ENCODE results near the gene DICER1.
"Not testable (repeated sequence)": the region's sequence is repeated elsewhere in the genome, so short reads cannot be mapped to it uniquely, and the experiment has no call there.

Gene DICER1

GRCh38 chr14:95184413-95184790, 27.1 kb upstream of the DICER1 start:
- peak overlapping the region; percentile 49 for H3K27ac ChIP-seq (ENCODE audit: low read length)
- H3K9ac ChIP-seq (ENCODE audit: low read length in 2 of 2): no peak overlapping the region
- H3K27me3 ChIP-seq (ENCODE audit: control insufficient read depth in 1 of 2, insufficient read depth in 2 of 2, low read length in 2 of 2): peaks cover 3 to 4% of the 10 kb centered on the region in 2 donors
- H3K36me3 ChIP-seq (ENCODE audit: control insufficient read depth in 2 of 2, insufficient read depth in 2 of 2, low read length in 2 of 2): peaks cover 2 to 4% of the 10 kb centered on the region in 2 donors
- no peak overlapping the region for H3K4me3 ChIP-seq (ENCODE audit: low read length in 2 of 2)
- peaks cover 3 to 4% of the 10 kb centered on the region in 2 donors for H3K9me3 ChIP-seq (ENCODE audit: control insufficient read depth in 2 of 2, low read length in 2 of 2)
- H3K4me1 ChIP-seq (ENCODE audit: control insufficient read depth, insufficient read depth, low read length): peaks cover 12% of the 10 kb centered on the region

DNA sequence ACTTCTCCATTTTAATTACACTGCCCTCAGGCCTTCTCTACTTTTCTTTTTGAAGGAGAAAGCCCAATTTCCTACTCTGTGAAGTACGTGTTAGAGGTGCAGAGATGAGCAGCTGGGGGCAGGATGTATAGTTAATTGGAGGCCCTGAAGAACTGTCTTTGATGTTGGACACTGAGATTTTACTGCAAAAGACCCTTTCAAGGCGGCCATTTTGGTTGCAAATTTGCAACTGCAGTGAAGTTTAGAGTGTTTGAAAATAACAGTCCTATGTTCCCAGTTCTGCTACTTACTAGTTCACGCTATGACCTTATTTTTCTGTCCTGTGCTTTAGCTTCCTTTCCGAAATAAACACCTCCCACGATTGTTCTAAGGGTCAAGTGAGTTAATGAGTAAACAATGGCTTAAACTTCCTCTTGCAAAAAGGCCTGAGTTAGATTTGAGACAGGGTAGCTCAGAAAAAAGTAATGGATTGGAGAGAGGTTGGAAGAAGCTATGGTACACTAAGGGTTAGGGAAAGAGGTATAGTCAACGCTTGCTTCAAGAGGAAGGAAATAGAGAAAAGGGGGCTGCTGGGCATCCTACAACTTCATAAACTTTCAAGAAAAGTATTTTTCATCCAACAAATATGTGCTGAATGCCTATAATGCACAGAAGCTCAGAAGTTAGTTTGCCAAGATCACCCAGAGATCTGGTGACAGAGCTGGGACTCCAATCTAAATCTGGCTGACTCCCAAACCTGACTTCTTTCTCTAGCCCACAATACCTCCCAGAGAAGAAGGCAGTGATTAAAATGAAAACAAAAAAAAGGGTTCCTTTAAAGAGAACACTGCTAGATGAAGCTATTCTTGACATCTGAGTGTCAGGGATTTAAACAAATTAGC, 26.4 kb upstream of the DICER1 start:
- H3K9me3 ChIP-seq (ENCODE audit: control insufficient read depth in 2 of 2, low read length in 2 of 2): peaks cover 3 to 4% of the 10 kb centered on the region in 2 donors
- H3K36me3 ChIP-seq (ENCODE audit: control insufficient read depth in 2 of 2, insufficient read depth in 2 of 2, low read length in 2 of 2): peaks cover 4 to 5% of the 10 kb centered on the region in 2 donors
- peaks cover 3 to 4% of the 10 kb centered on the region in 2 donors for H3K27me3 ChIP-seq (ENCODE audit: control insufficient read depth in 1 of 2, insufficient read depth in 2 of 2, low read length in 2 of 2)
- no peak overlapping the region for H3K9ac ChIP-seq (ENCODE audit: low read length in 2 of 2)
- peaks cover 12% of the 10 kb centered on the region for H3K4me1 ChIP-seq (ENCODE audit: control insufficient read depth, insufficient read depth, low read length)
- H3K4me3 ChIP-seq (ENCODE audit: low read length in 2 of 2): no peak overlapping the region
- peak overlapping the region; percentile 49 for H3K27ac ChIP-seq (ENCODE audit: low read length)

DNA sequence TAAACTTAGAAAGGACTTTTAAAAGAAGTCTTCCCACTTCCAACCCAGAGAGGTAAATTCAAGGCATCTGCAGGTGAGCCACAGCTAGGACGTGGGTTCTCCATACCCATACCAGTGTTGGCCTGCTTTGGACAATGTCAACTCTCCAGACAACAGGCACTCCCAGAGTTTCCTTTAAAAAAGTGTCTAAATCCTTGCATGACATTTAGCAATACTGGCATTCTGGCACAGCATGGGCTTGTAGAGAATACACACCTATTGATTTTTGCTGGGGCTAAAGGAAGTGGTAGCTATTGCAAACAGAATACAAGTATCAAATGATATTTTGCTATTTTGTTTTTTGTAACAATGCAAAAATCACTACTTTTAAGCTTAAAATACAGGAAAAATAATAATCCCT, 25.8 kb upstream of the DICER1 start:
- Histone ChIP-seq H3K4me3 (ENCODE audit: low read length in 2 of 2) (no peak overlapping the region), H3K9me3 (ENCODE audit: control insufficient read depth in 2 of 2, low read length in 2 of 2) (peaks cover 3 to 4% of the 10 kb centered on the region in 2 donors), H3K4me1 (ENCODE audit: control insufficient read depth, insufficient read depth, low read length) (peaks cover 12% of the 10 kb centered on the region), H3K9ac (ENCODE audit: low read length in 2 of 2) (no peak overlapping the region), H3K27me3 (ENCODE audit: control insufficient read depth in 1 of 2, insufficient read depth in 2 of 2, low read length in 2 of 2) (peaks cover 3 to 4% of the 10 kb centered on the region in 2 donors), H3K27ac (ENCODE audit: low read length) (no peak overlapping the region), H3K36me3 (ENCODE audit: control insufficient read depth in 2 of 2, insufficient read depth in 2 of 2, low read length in 2 of 2) (peaks cover 4 to 5% of the 10 kb centered on the region in 2 donors)

DNA sequence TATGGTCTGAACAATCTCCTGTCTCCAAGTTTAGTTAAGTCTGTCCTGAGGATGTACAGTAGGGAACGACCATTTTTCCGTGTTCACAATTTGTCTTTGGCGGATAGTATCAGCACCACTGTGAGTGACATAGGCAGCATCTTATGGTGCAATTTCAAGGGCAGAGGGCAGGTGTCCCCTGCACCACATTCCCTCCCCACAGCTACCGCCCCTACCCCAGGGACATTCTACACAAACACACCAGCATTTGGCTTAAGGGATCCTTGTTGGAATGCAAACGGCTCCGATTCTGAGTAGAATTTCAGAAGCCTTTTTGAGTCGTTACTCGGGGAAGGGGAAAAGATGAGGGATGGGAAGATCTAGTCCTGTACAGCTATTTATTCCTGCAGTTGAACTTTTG, 25.1 kb upstream of the DICER1 start:
- Histone ChIP-seq H3K4me1 (ENCODE audit: control insufficient read depth, insufficient read depth, low read length) (peaks cover 12% of the 10 kb centered on the region), H3K27me3 (ENCODE audit: control insufficient read depth in 1 of 2, insufficient read depth in 2 of 2, low read length in 2 of 2) (peaks cover 3 to 4% of the 10 kb centered on the region in 2 donors), H3K4me3 (ENCODE audit: low read length in 2 of 2) (no peak overlapping the region), H3K9ac (ENCODE audit: low read length in 2 of 2) (no peak overlapping the region), H3K9me3 (ENCODE audit: control insufficient read depth in 2 of 2, low read length in 2 of 2) (no peaks in the 10 kb centered on the region), H3K27ac (ENCODE audit: low read length) (no peak overlapping the region), H3K36me3 (ENCODE audit: control insufficient read depth in 2 of 2, insufficient read depth in 2 of 2, low read length in 2 of 2) (peaks cover 4 to 5% of the 10 kb centered on the region in 2 donors)

DNA sequence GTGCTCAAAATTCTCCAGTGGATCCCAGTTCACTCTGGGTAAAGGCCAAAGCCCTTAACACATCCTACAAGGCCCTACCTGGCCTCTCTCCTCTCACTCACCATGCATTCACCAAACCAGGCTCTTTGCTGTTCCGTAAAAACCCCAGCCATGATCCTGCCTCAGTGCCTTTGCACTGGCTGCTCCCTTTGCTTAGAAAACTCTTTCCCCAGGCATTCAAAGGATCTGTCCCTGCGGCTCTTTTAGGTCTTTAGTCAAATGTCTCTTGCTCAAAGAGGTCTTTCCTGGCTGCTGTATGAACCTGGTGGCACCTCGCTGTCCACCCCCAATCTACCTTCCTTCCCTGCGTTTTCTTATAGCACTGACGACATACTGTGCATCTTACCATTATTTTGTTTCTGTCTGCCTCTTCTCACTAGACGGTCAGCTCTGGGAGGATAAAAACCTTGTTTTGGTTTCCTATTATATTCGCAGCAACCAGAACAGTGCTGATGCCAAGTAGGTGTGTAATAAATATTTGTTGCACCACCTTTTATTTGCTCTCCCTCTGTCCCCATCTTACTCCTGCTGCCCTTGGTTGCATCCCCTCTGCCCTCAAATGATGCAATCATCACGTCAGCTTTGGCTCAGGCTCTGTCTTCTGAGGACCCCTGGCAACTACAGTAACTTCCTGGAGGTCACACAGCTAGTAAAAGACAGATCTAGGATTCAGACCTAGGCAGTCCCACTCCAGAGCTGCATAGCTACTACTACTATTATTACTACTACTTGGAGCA, 23.8 kb upstream of the DICER1 start:
- no peak overlapping the region for H3K27ac ChIP-seq (ENCODE audit: low read length)
- H3K27me3 ChIP-seq (ENCODE audit: control insufficient read depth in 1 of 2, insufficient read depth in 2 of 2, low read length in 2 of 2): peaks cover 3 to 4% of the 10 kb centered on the region in 2 donors
- peaks cover 4 to 5% of the 10 kb centered on the region in 2 donors for H3K36me3 ChIP-seq (ENCODE audit: control insufficient read depth in 2 of 2, insufficient read depth in 2 of 2, low read length in 2 of 2)
- H3K4me1 ChIP-seq (ENCODE audit: control insufficient read depth, insufficient read depth, low read length): peaks cover 12% of the 10 kb centered on the region
- H3K4me3 ChIP-seq (ENCODE audit: low read length in 2 of 2): no peak overlapping the region
- no peak overlapping the region for H3K9ac ChIP-seq (ENCODE audit: low read length in 2 of 2)
- no peaks in the 10 kb centered on the region for H3K9me3 ChIP-seq (ENCODE audit: control insufficient read depth in 2 of 2, low read length in 2 of 2)

DNA sequence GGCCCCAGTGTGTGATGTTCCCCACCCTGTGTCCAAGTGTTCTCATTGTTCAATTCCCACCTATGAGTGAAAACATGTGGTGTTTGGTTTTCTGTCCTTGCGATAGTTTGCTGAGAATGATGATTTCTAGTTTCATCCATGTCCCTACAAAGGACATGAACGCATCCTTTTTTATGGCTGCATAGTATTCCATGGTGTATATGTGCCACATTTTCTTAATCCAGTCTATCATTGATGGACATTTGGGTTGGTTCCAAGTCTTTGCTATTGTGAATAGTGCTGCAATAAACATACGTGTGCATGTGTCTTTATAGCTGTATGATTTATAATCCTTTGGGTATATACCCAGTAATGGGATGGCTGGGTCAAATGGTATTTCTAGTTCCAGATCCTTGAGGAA, 18.3 kb upstream of the DICER1 start:
- H3K4me3 ChIP-seq (ENCODE audit: low read length in 2 of 2): not testable (repeated sequence)

DNA sequence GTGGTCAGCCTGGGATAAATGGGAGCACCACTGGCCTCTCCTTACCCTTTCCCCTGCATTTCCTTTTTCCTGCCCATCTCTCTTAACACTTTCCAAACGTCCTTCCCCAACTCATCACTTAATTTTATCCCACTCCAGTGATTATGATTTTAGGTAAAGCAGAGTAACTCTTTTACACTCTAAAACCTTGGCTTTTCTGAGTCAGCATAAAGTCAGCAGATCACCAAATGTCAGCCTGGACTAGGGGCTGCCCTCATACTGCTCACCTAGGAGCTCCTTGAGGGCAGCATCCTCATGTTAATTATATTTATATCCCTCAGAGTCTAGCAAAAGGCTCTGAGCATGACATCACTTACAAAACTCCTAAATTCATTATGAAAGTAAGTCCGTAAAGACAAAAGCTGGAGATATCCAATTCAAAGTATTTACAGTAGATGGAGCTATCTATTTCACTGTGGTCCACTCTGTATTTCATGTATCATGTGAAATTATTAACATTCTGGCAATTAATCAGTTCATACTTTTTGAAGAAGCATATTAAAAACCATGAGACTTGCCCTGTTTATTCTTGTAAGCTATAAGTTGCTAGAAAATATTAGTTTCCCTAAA, 17.0 kb upstream of the DICER1 start:
- no peak overlapping the region for H3K4me3 ChIP-seq (ENCODE audit: low read length in 2 of 2)
- H3K9ac ChIP-seq (ENCODE audit: low read length in 2 of 2): no peak overlapping the region

More for the DNA sequence above, 18.3 kb upstream of the DICER1 start:
- H3K4me1 ChIP-seq (ENCODE audit: control insufficient read depth, insufficient read depth, low read length); H3K9ac ChIP-seq (ENCODE audit: low read length in 2 of 2); H3K27ac ChIP-seq (ENCODE audit: low read length); H3K9me3 ChIP-seq (ENCODE audit: control insufficient read depth in 2 of 2, low read length in 2 of 2); H3K36me3 ChIP-seq (ENCODE audit: control insufficient read depth in 2 of 2, insufficient read depth in 2 of 2, low read length in 2 of 2); H3K27me3 ChIP-seq (ENCODE audit: control insufficient read depth in 1 of 2, insufficient read depth in 2 of 2, low read length in 2 of 2): not testable (repeated sequence)

DNA sequence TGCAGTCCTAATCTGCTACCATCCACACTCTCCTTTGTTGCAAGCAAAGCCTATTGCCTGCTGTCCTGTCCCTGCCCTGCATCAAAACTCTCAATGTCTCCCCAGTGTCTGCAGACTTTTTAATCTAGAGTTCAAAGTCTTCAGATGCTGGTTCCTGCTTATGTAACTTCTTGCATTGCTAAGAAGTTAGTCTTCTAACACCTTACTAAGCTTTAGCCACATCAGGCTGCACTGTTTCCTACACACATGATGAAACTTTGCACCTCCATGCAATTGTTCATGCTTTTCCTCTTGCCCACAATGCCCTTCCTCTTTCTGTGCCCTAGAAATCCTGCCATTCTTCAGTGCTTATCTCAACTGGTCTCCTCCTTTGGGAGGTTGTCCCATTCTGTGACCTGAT, 16.2 kb upstream of the DICER1 start:
- H3K36me3 ChIP-seq (ENCODE audit: control insufficient read depth in 2 of 2, insufficient read depth in 2 of 2, low read length in 2 of 2): no peaks in the 10 kb centered on the region
- H3K27me3 ChIP-seq (ENCODE audit: control insufficient read depth in 1 of 2, insufficient read depth in 2 of 2, low read length in 2 of 2): no peaks in the 10 kb centered on the region
- H3K4me3 ChIP-seq (ENCODE audit: low read length in 2 of 2): no peak overlapping the region
- H3K27ac ChIP-seq (ENCODE audit: low read length): no peak overlapping the region
- H3K4me1 ChIP-seq (ENCODE audit: control insufficient read depth, insufficient read depth, low read length): no peaks in the 10 kb centered on the region
- H3K9ac ChIP-seq (ENCODE audit: low read length in 2 of 2): no peak overlapping the region
- H3K9me3 ChIP-seq (ENCODE audit: control insufficient read depth in 2 of 2, low read length in 2 of 2): no peaks in the 10 kb centered on the region

More for the DNA sequence above, 17.0 kb upstream of the DICER1 start:
- no peaks in the 10 kb centered on the region for H3K4me1 ChIP-seq (ENCODE audit: control insufficient read depth, insufficient read depth, low read length)
- no peak overlapping the region for H3K27ac ChIP-seq (ENCODE audit: low read length)
- H3K36me3 ChIP-seq (ENCODE audit: control insufficient read depth in 2 of 2, insufficient read depth in 2 of 2, low read length in 2 of 2): peaks cover 0 to under 1% of the 10 kb centered on the region in 2 donors
- no peaks in the 10 kb centered on the region for H3K9me3 ChIP-seq (ENCODE audit: control insufficient read depth in 2 of 2, low read length in 2 of 2)
- no peaks in the 10 kb centered on the region for H3K27me3 ChIP-seq (ENCODE audit: control insufficient read depth in 1 of 2, insufficient read depth in 2 of 2, low read length in 2 of 2)

DNA sequence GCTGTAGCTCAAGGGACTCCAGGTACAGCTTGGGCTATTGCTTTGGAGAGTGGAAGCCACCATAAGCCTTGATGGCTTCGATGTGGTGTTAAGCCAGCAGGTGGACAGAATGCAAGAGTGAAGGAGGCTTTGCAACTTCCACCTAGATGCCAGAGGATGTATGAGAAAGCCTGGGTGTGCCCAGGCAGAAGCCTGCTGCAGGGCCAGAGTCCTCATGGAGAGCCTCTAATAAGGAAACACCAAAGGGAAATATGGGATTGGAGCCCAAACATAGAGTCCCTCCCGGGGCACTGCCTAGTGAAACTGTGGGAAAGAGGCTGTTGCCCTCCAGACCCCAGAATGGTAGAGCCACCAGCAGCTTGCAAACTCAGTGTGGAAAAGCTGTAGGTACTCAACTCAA, 9.8 kb upstream of the DICER1 start:
- no peak overlapping the region for H3K27ac ChIP-seq (ENCODE audit: low read length)

DNA sequence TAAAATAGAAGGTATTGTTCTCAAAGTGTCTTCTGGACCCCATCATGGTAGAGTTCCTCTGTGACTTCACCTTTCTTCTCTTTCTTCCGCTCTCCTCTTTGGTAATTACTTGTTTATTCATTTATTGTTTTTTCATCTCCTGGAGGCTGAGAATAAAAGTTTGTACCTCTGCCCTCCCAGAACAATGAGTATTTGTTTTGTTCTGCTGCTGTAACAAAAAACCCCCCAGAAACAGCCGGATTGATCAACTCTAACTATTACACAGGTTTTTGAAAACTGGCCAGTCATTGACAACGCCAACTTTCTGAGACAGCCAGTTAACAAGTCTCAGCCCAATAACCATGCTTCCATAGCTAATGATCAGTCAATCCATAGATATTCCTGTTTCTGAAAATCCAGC, 8.2 kb upstream of the DICER1 start:
- Histone ChIP-seq H3K9me3 (ENCODE audit: control insufficient read depth in 2 of 2, low read length in 2 of 2) (no peaks in the 10 kb centered on the region), H3K27me3 (ENCODE audit: control insufficient read depth in 1 of 2, insufficient read depth in 2 of 2, low read length in 2 of 2) (no peaks in the 10 kb centered on the region)

More for the DNA sequence above, 9.8 kb upstream of the DICER1 start:
- no peak overlapping the region for H3K9ac ChIP-seq (ENCODE audit: low read length in 2 of 2)
- H3K27me3 ChIP-seq (ENCODE audit: control insufficient read depth in 1 of 2, insufficient read depth in 2 of 2, low read length in 2 of 2): no peaks in the 10 kb centered on the region
- H3K4me1 ChIP-seq (ENCODE audit: control insufficient read depth, insufficient read depth, low read length): no peaks in the 10 kb centered on the region
- no peaks in the 10 kb centered on the region for H3K9me3 ChIP-seq (ENCODE audit: control insufficient read depth in 2 of 2, low read length in 2 of 2)
- no peaks in the 10 kb centered on the region for H3K36me3 ChIP-seq (ENCODE audit: control insufficient read depth in 2 of 2, insufficient read depth in 2 of 2, low read length in 2 of 2)
- no peak overlapping the region for H3K4me3 ChIP-seq (ENCODE audit: low read length in 2 of 2)

More for the DNA sequence above, 8.2 kb upstream of the DICER1 start:
- Histone ChIP-seq H3K9ac (ENCODE audit: low read length in 2 of 2) (no peak overlapping the region), H3K27ac (ENCODE audit: low read length) (no peak overlapping the region), H3K4me3 (ENCODE audit: low read length in 2 of 2) (no peak overlapping the region), H3K36me3 (ENCODE audit: control insufficient read depth in 2 of 2, insufficient read depth in 2 of 2, low read length in 2 of 2) (no peaks in the 10 kb centered on the region), H3K4me1 (ENCODE audit: control insufficient read depth, insufficient read depth, low read length) (no peaks in the 10 kb centered on the region)

Measured in stomach smooth muscle (tissue), 2 donors.